Smooth muscle cell of trachea (primary cell): Measurements from ENCODE around the gene A3GALT2. TPM values are rescaled to one million over a fixed set of nuclear protein-coding genes. Genes with fewer than 3 reads are reported as not detected.

Experiments used
- total RNA-seq: library from RNA; depleted of rRNA; stranded (reverse); fragments of >200 nt; gene quantifications from 2 replicates; pipeline ENCODE4 v1.2.1, GENCODE V29; 2014

Gene A3GALT2
- 0.44 TPM in 1 of 2 replicates, not detected in the other for total RNA-seq

GRCh38 chr1:33320619-33321165, at the start of gene A3GALT2:
A3GALT2 (minus strand) TSS chr1:33321098; CDS start chr1:33321098, 0 bp downstream.

Other genes starting within 250 kb of the A3GALT2 start
- 4.2 and 6.0 TPM in 2 replicates for gene AZIN2, start 239.9 kb downstream of the A3GALT2 start, total RNA-seq
- gene TRIM62, start 139.1 kb downstream of the A3GALT2 start, total RNA-seq, result 2.8 and 3.3 TPM in 2 replicates
- 5.5 and 6.6 TPM in 2 replicates for gene ZNF362, start 64.6 kb downstream of the A3GALT2 start, total RNA-seq
- 48.0 and 67.6 TPM in 2 replicates for gene PHC2, start 110.0 kb upstream of the A3GALT2 start, total RNA-seq
- 13.1 and 19.8 TPM in 2 replicates for gene ZSCAN20, start 151.5 kb upstream of the A3GALT2 start, total RNA-seq